ENCODE results near the gene CALR.
"Not testable (repeated sequence)": the region's sequence is repeated elsewhere in the genome, so short reads cannot be mapped to it uniquely, and the experiment has no call there.

Gene CALR

DNA sequence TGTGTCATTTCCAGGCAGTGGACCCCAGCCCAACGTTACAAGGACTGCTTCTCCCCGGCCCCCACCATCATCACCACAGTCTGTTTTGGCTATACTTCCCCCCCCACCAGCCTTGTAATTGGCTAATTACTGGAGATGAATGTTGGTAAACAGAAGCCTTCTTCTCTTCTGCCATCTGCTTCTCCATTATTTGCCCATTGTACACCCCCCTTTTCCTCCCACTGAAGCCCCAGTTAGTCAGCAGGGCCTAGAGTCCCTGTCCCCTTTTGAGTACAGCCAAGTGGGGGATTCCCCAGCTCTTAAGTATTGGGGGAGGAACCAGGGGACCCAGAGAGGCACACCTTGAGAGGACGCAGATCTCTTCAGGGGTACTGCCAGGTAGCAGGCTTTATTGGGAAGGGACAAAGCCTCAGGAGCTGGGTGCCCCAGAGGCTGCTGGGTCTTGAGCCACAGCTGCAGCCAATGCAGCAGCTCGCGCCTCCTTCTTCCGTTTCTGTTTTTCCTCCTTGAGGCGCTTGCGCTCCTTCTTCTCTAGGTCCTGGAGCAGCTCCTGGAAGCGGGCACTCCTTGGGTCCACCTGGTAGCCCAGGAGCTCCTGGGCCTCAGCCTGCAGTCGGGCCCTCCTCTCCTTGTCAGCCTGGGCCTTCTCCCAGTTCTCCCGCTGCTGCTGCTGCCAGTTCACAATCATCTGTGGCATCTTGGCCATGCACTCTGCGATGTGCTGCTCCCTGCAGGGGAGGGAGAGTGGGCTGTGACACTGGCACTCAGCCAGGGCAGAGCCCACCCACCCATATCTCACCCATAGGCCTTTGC, 15.6 kb downstream of the CALR start:
- no peak for DNase-seq

GRCh38 chr19:12954612-12954962, 16.2 kb downstream of the CALR start:
- DNase-seq = no peak

DNA sequence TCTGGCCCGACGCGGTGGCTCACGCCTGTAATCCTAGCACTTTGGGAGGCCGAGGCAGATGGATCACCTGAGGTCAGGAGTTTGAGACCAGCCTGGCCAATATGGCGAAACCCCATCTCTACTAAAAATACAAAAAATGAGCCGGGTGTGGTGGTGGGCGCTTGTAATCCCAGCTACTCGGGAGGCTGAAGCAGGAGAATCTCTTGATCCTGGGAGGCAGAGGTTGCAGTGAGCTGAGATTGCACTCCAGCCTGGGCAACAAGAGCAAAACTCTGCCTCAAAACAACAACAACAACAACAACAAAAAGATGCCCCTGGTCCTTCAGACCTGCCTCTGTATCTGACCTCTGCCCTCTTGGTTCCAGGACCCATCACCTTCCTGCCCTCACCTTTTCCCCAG, 17.2 kb downstream of the CALR start:
- DNase-seq = not testable (repeated sequence)

DNA sequence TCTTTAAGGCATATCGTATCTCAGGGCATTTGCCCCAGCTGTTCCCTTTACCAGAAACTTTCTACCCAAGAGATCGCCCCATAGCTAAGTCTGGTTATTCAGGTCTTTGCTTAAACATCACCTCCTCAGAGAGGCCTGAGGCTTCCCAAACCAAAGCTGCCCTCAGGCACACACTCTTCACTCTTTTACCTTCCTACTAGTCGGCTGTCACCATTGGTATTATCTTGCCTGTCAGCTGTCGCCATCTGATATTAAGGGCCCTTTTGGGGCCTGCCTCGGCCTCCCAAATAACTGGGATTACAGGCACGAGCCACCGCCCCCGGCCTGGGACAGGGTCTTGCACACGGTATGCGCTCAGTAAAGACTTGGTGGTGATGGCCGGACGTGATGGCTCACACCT, 17.6 kb downstream of the CALR start:
- DNase-seq = no peak

- peak; percentile 92 for DNase-seq
Measured at GRCh38 chr19:12956446-12957388, 18.3 kb downstream of the CALR start, which contains the start of gene GADD45GIP1. GADD45GIP1 (minus strand) TSS chr19:12957223; CDS start chr19:12957212, 11 bp downstream.

DNA sequence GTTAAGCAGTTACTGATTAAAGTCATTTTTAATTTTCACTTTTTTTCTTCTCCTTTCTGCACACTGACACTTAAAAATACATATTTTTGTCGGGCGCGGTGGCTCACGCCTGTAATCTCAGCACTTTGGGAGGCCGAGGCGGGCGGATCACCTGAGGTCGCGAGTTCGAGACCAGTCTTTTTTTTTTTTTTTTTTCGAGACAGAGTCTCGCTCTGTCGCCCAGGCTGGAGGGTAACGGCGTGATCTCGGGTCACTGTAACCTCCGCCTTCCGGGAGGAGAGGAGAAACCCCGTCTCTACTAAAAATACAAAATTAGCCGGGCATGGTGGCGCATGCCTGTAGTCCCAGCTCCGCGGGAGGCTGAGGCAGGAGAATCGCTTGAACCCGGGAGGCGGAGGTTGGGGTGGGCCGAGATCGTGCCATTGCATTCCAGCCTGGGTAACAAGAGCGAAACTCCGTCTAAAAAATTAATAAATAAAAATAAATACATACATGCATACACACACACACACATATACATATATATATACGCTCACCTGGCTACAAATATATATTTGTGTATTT, 19.1 kb downstream of the CALR start:
- not testable (repeated sequence) for DNase-seq

- DNase-seq = no peak
Measured at GRCh38 chr19:12959481-12959880, 21.1 kb downstream of the CALR start.

DNA sequence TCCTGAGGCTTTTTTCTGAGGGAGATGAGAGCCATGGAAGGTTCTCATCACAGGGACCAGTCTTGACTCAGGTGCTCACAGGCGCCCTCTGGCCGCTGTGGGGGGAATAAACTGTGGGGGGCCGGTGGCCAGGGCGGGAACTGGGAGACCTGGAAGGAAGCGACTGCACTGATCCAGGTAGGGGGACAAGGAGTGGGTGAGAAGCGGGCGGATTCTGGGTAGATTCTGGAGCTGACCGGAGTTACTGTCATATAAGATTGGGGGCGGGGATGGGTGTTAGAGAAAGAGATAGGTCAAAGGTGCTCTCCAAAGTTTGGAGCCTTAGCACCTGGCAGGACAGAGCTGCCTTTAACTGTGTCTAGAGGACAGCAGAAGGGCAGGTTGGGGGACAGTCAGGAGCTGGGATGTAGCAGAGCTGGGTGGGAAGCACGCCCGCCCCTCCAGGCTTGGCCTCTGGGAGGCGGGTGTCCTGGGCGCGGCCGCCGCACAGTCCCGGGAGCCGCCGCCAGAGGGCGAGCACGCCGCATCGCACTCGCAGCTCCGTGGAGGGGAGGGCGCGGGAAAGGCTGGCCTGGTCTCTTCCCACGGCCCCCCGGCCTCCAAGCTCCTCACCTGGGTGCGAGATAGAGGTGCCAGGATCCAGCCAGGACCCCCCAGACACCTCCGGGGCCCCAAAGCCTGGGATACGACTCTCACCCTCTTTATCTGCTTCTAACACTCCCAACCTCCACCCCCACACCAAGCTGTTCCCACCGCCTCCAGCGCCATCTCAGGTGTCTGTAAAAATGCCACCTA, 26.8 kb downstream of the CALR start:
- DNase-seq = peak; percentile 96

- no peak for DNase-seq
Measured at GRCh38 chr19:12965812-12966135, 27.4 kb downstream of the CALR start.

GRCh38 chr19:12967907-12968306, 29.5 kb downstream of the CALR start:
- no peak for DNase-seq

DNA sequence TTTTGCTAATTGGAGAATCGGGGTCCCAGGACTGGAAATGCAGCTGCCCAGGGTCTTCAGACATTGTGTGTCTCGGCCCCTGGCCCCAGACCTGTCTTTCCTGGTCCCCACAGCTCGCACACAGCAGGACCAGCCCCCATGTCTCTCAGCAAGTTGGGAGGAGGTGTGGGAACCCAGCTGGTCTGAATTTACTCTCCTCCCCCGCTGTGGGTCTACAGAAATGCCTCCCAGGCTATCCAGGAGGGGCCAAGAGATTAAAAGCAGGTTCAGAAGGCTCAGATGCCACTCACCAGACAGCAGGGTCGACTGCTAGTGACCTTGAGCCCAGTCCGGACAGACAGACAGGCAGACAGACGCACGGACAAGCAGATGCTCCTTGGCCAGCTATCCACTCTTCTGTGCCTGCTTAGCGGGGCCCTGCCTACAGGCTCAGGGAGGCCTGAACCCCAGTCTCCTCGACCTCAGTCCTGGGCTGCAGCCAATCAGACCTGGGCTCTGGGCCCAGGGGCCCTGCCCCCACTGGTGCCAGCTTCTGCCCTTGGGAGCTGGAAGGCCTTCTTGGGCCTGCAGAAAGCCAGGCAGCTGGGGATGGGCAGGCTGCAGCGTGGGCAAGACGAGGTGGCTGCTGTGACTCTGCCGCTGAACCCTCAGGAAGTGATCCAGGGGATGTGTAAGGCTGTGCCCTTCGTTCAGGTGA, 31.0 kb downstream of the CALR start, which contains the start of gene DAND5:
Gene DAND5, plus strand, starts transcription at position 285 of the 697 bp plus-strand sequence. Its CDS starts 85 bp downstream, at position 370.
- no peak for DNase-seq

DNA sequence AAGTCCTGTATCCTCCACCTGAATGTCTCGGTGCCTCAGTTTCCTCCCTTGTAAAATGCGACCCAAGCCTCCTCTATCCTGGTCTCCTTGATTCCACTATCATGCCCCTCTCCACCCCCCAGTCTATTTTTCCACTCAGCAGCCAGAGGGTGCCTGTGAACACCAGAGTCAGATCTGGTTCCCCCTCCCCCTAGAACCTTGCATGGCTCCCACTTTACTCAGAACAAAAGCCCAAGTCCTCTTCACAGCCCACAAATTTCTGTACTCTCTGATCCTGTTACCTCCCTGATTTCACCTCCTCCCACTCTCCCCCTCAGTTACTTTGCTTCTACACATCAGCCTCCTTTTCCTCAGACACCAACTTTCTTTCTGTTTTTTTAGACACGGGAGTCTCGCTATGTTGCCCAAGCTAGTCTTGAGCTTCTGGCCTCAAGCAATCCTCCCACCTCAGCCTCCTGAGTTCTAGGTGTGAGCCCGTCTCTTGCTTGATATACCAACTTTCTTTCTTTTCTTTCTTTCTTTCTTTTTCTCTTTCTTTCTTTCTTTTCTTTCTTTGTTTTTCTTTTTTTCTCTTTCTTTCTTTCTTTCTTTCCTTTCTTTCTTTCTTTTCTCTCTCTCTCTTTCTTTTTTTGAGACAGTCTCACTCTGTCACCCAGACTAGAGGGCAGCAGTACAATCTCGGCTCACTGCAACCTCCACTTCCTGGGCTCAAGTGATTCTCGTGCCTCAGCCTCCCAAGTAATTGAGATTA, 31.8 kb downstream of the CALR start:
- DNase-seq = no peak

- DNase-seq = no peak
Measured at GRCh38 chr19:12973236-12973635, 34.8 kb downstream of the CALR start.

GRCh38 chr19:12974301-12975220, 36.2 kb downstream of the CALR start:
- DNase-seq = no peak

DNA sequence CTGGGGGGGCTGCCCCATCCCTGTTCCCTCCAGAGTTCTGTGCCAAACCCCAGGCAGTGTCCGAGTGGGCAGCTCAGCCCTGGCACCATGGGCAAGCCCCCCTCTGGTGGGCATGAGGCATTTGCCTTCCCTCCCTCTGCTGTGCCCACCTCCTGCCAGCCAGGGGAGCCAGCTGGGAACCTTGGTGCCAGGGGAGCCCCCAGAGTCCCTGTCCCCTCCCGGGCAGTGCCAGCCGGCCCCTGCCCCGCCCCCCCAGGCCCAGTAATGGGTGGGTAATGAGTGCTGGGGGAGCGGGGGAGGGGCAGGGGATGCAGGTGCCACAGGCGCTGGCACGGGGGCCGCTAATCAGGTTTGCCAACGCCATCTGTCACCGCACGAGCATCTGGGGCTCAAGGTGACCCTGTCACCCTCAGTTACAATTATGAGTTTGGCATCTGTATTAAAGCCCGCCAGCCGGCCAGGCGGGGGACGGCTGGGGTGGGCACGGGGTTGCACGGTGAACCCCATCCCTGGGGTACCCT, 36.9 kb downstream of the CALR start:
- DNase-seq = no peak

DNA sequence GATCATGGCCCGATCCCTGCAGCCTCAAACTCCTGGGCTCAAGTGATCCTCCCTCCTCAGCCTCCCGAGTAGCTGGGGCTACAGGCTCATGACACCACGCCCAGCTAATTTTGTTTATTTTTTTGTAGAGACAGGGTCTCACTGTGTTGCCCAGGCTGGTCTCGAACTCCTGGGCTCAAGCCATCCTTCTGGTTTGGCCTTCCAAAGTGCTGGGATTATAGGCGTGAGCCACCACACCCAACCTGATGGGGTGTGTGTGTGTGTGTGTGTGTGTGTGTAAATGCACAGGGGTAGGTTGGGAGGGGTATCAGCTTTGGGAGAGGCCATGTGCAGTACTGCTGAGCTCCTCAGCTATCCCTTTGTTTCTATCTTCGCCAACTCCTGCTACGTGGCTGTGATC, 37.7 kb downstream of the CALR start:
- DNase-seq = not testable (repeated sequence)

- DNase-seq = no peak
Measured at GRCh38 chr19:12979974-12980373, 41.6 kb downstream of the CALR start.

DNA sequence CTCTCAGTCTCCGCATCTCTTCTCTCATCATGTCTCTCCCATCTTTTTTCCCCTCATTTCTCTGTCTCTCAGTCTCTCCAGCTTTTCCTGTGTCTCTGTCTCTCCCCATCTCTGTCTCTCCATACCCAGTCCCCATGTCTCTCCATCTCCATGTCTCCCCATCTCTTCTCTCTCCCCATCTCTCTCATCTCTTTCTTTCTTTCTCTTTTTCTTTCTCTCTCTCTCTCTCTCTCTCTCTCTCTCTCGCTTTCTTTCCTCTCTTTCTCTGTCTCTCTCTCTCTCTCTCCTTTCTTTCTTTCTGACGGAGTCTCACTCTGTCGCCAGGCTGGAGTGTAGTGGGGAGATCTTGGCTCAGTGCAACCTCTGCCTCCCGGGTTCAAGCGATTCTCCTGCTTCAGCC, 44.2 kb downstream of the CALR start:
- no peak for DNase-seq

- no peak for DNase-seq
Measured at GRCh38 chr19:12983091-12983490, 44.7 kb downstream of the CALR start.
